Stomach smooth muscle (tissue), 2 donors: ENCODE results near the gene RNF167.

ENCODE experiments used
- H3K27ac ChIP-seq: one replicate; pipeline ENCODE4 v1.7.0; 2013; ENCODE audit warnings: mild to moderate bottlenecking, low read length, inconsistent platforms
- H3K27me3 ChIP-seq, 2 donors: one replicate each; pipeline ENCODE4 v1.7.0; 2013; ENCODE audit warnings: low read length in 2 of 2; ENCODE audit not compliant: insufficient read depth in 2 of 2, control insufficient read depth in 1 of 2
- H3K36me3 ChIP-seq, 2 donors: one replicate each; pipeline ENCODE4 v1.7.0; 2013; ENCODE audit warnings: low read length in 2 of 2; ENCODE audit not compliant: control insufficient read depth in 2 of 2, insufficient read depth in 2 of 2
- H3K4me1 ChIP-seq: one replicate; pipeline ENCODE4 v1.7.0; 2013; ENCODE audit warnings: low read length; ENCODE audit not compliant: control insufficient read depth, insufficient read depth
- H3K4me3 ChIP-seq, 2 donors: one replicate each; pipeline ENCODE4 v1.7.0; 2013; ENCODE audit warnings: low read length in 2 of 2
- H3K9ac ChIP-seq, 2 donors: one replicate each; pipeline ENCODE4 v1.7.0; 2013; ENCODE audit warnings: low read length in 2 of 2, mild to moderate bottlenecking in 1 of 2
- H3K9me3 ChIP-seq, 2 donors: one replicate each; pipeline ENCODE4 v1.7.0; 2013; ENCODE audit warnings: low read length in 2 of 2; ENCODE audit not compliant: control insufficient read depth in 2 of 2
- donor health status: healthy.
- donor health status: Pancreatic carcinoma.

Gene RNF167

GRCh38 chr17:4969551-4970173 lies 29.6 kb downstream of the RNF167 start:
- H3K27me3 ChIP-seq = no peaks in the 10 kb centered on the region
- H3K36me3 ChIP-seq = peaks cover 18 to 33% of the 10 kb centered on the region in 2 donors
- H3K9me3 ChIP-seq = no peaks in the 10 kb centered on the region
- peak overlapping the region; percentile 74 to 79 for H3K9ac ChIP-seq
- peaks cover 48% of the 10 kb centered on the region for H3K4me1 ChIP-seq
- H3K4me3 ChIP-seq = peak overlapping the region; percentile 72 to 96
- peak overlapping the region; percentile 96 for H3K27ac ChIP-seq

GRCh38 chr17:4970273-4970672 lies 30.2 kb downstream of the RNF167 start:
- H3K27ac ChIP-seq = peak overlapping the region; percentile 96
- peaks cover 51% of the 10 kb centered on the region for H3K4me1 ChIP-seq

GRCh38 chr17:4971826-4972225 lies 31.8 kb downstream of the RNF167 start:
- Histone ChIP-seq H3K9ac (peak overlapping the region in 1 of 2 donors; percentile 21), H3K27me3 (no peaks in the 10 kb centered on the region), H3K4me3 (no peak overlapping the region), H3K36me3 (peaks cover 27 to 43% of the 10 kb centered on the region in 2 donors), H3K9me3 (no peaks in the 10 kb centered on the region), H3K4me1 (peaks cover 42% of the 10 kb centered on the region), H3K27ac (peak overlapping the region; percentile 69)

More at GRCh38 chr17:4970273-4970672, 30.2 kb downstream of the RNF167 start:
- Histone ChIP-seq H3K4me3 (no peak overlapping the region), H3K36me3 (peaks cover 21 to 36% of the 10 kb centered on the region in 2 donors), H3K27me3 (no peaks in the 10 kb centered on the region), H3K9ac (peak overlapping the region; percentile 74 to 79), H3K9me3 (no peaks in the 10 kb centered on the region)

- H3K4me1 ChIP-seq = peaks cover 42% of the 10 kb centered on the region
- H3K9ac ChIP-seq = peak overlapping the region in 1 of 2 donors; percentile 21
- peaks cover 32 to 48% of the 10 kb centered on the region in 2 donors for H3K36me3 ChIP-seq
- no peaks in the 10 kb centered on the region for H3K27me3 ChIP-seq
- H3K4me3 ChIP-seq = no peak overlapping the region
- peak overlapping the region; percentile 69 for H3K27ac ChIP-seq
- H3K9me3 ChIP-seq = no peaks in the 10 kb centered on the region
These were observed 32.3 kb downstream of the RNF167 start for GRCh38 chr17:4972322-4972721.

- H3K27ac ChIP-seq = peak overlapping the region; percentile 69
These were observed 32.7 kb downstream of the RNF167 start for GRCh38 chr17:4972752-4973151.

GRCh38 chr17:4973256-4974114 lies 33.4 kb downstream of the RNF167 start:
- no peak overlapping the region for H3K4me3 ChIP-seq
- peaks cover 43 to 59% of the 10 kb centered on the region in 2 donors for H3K36me3 ChIP-seq
- H3K4me1 ChIP-seq = peaks cover 37% of the 10 kb centered on the region
- no peaks in the 10 kb centered on the region for H3K9me3 ChIP-seq
- H3K9ac ChIP-seq = no peak overlapping the region
- no peaks in the 10 kb centered on the region for H3K27me3 ChIP-seq
- peak overlapping the region; percentile 69 for H3K27ac ChIP-seq

More at GRCh38 chr17:4972752-4973151, 32.7 kb downstream of the RNF167 start:
- H3K9me3 ChIP-seq = no peaks in the 10 kb centered on the region
- H3K27me3 ChIP-seq = no peaks in the 10 kb centered on the region
- H3K9ac ChIP-seq = no peak overlapping the region
- H3K4me1 ChIP-seq = peaks cover 42% of the 10 kb centered on the region
- H3K36me3 ChIP-seq = peaks cover 36 to 52% of the 10 kb centered on the region in 2 donors
- no peak overlapping the region for H3K4me3 ChIP-seq

- Histone ChIP-seq H3K9ac (peak overlapping the region in 1 of 2 donors; percentile 55), H3K4me1 (peaks cover 30% of the 10 kb centered on the region), H3K9me3 (no peaks in the 10 kb centered on the region), H3K4me3 (peak overlapping the region in 1 of 2 donors; percentile 8), H3K27me3 (no peaks in the 10 kb centered on the region), H3K27ac (peak overlapping the region; percentile 53), H3K36me3 (peaks cover 48 to 65% of the 10 kb centered on the region in 2 donors)
These were observed 34.1 kb downstream of the RNF167 start for GRCh38 chr17:4974115-4974670.

- peak overlapping the region in 1 of 2 donors; percentile 13 for H3K9ac ChIP-seq
- peaks cover 48 to 56% of the 10 kb centered on the region in 2 donors for H3K36me3 ChIP-seq
- H3K27me3 ChIP-seq = no peaks in the 10 kb centered on the region
- H3K9me3 ChIP-seq = no peaks in the 10 kb centered on the region
- H3K27ac ChIP-seq = no peak overlapping the region
- no peak overlapping the region for H3K4me3 ChIP-seq
- peaks cover 19% of the 10 kb centered on the region for H3K4me1 ChIP-seq
These were observed 38.7 kb downstream of the RNF167 start for GRCh38 chr17:4978726-4979125.

GRCh38 chr17:4980644-4981216 lies 40.7 kb downstream of the RNF167 start:
- Histone ChIP-seq H3K27ac (no peak overlapping the region), H3K27me3 (no peaks in the 10 kb centered on the region), H3K9ac (no peak overlapping the region), H3K4me1 (peaks cover 7% of the 10 kb centered on the region), H3K9me3 (no peaks in the 10 kb centered on the region), H3K4me3 (no peak overlapping the region), H3K36me3 (peaks cover 47 to 48% of the 10 kb centered on the region in 2 donors)

- H3K36me3 ChIP-seq = peaks cover 41 to 42% of the 10 kb centered on the region in 2 donors
- H3K4me1 ChIP-seq = peaks cover 21% of the 10 kb centered on the region
- H3K27ac ChIP-seq = no peak overlapping the region
- no peaks in the 10 kb centered on the region for H3K9me3 ChIP-seq
- H3K9ac ChIP-seq = no peak overlapping the region
- no peak overlapping the region for H3K4me3 ChIP-seq
- H3K27me3 ChIP-seq = no peaks in the 10 kb centered on the region
These were observed 42.2 kb downstream of the RNF167 start for GRCh38 chr17:4982305-4982704.
